ENCODE results near the gene CHRNB2.
"Not testable (repeated sequence)": the region's sequence is repeated elsewhere in the genome, so short reads cannot be mapped to it uniquely, and the experiment has no call there.

The CHRNB2 gene

GRCh38 chr1:154567386-154568156 lies at the start of gene CHRNB2:
CHRNB2 (plus strand) TSS chr1:154567778; CDS start chr1:154568045, 267 bp downstream.
- DNase-seq (ENCODE audit: low spot score): peak; percentile 92

GRCh38 chr1:154519591-154519991 lies 48.0 kb upstream of the CHRNB2 start:
- no peak for DNase-seq (ENCODE audit: low spot score)

- DNase-seq (ENCODE audit: low spot score): no peak
Measured at GRCh38 chr1:154520333-154520732, 47.2 kb upstream of the CHRNB2 start.

- no peak for DNase-seq (ENCODE audit: low spot score)
Measured at GRCh38 chr1:154521695-154522094, 45.9 kb upstream of the CHRNB2 start.

GRCh38 chr1:154524881-154525280 lies 42.7 kb upstream of the CHRNB2 start:
- DNase-seq (ENCODE audit: low spot score): no peak

GRCh38 chr1:154527192-154527591 lies 40.4 kb upstream of the CHRNB2 start:
- no peak for DNase-seq (ENCODE audit: low spot score)

- DNase-seq (ENCODE audit: low spot score): no peak
Measured at GRCh38 chr1:154529308-154529707, 38.3 kb upstream of the CHRNB2 start.

- DNase-seq (ENCODE audit: low spot score): not testable (repeated sequence)
Measured at GRCh38 chr1:154531950-154532349, 35.6 kb upstream of the CHRNB2 start.

GRCh38 chr1:154533952-154534844 lies 33.4 kb upstream of the CHRNB2 start:
- DNase-seq (ENCODE audit: low spot score): peak; percentile 77

- DNase-seq (ENCODE audit: low spot score): no peak
Measured at GRCh38 chr1:154536570-154536969, 31.0 kb upstream of the CHRNB2 start.

GRCh38 chr1:154539486-154540483 lies 27.8 kb upstream of the CHRNB2 start:
- DNase-seq (ENCODE audit: low spot score): no peak

- no peak for DNase-seq (ENCODE audit: low spot score)
Measured at GRCh38 chr1:154541231-154541630, 26.3 kb upstream of the CHRNB2 start.

GRCh38 chr1:154546264-154547063 lies 21.1 kb upstream of the CHRNB2 start:
- DNase-seq (ENCODE audit: low spot score): peak; percentile 86

GRCh38 chr1:154547105-154547732 lies 20.4 kb upstream of the CHRNB2 start:
- no peak for DNase-seq (ENCODE audit: low spot score)

GRCh38 chr1:154548028-154548427 lies 19.6 kb upstream of the CHRNB2 start:
- no peak for DNase-seq (ENCODE audit: low spot score)

- no peak for DNase-seq (ENCODE audit: low spot score)
Measured at GRCh38 chr1:154549202-154549770, 18.3 kb upstream of the CHRNB2 start.

- no peak for DNase-seq (ENCODE audit: low spot score)
Measured at GRCh38 chr1:154550070-154550469, 17.5 kb upstream of the CHRNB2 start.

- DNase-seq (ENCODE audit: low spot score): no peak
Measured at GRCh38 chr1:154550657-154551056, 16.9 kb upstream of the CHRNB2 start.

GRCh38 chr1:154551474-154551873 lies 16.1 kb upstream of the CHRNB2 start:
- DNase-seq (ENCODE audit: low spot score): no peak

GRCh38 chr1:154552036-154552435 lies 15.5 kb upstream of the CHRNB2 start:
- no peak for DNase-seq (ENCODE audit: low spot score)
